ENCODE data around the gene ZBTB3.
"Not testable (repeated sequence)": the region's sequence is repeated elsewhere in the genome, so short reads cannot be mapped to it uniquely, and the experiment has no call there.

Gene ZBTB3

GRCh38 chr11:62757846-62758788 is 4.2 kb upstream of the ZBTB3 start:
- DNase-seq (ENCODE audit: low spot score) = no peak

GRCh38 chr11:62755086-62755615 is 1.2 kb upstream of the ZBTB3 start:
- no peak for DNase-seq (ENCODE audit: low spot score)

- no peak for DNase-seq (ENCODE audit: low spot score)
Measured at GRCh38 chr11:62752994-62753735, 795 bp downstream of the ZBTB3 start.

- no peak for DNase-seq (ENCODE audit: low spot score)
Measured at GRCh38 chr11:62752177-62752785, 1.7 kb downstream of the ZBTB3 start.

- not testable (repeated sequence) for DNase-seq (ENCODE audit: low spot score)
Measured at GRCh38 chr11:62749931-62750330, 4.0 kb downstream of the ZBTB3 start.

- no peak for DNase-seq (ENCODE audit: low spot score)
Measured at GRCh38 chr11:62747475-62748160, 6.3 kb downstream of the ZBTB3 start.

- no peak for DNase-seq (ENCODE audit: low spot score)
Measured at GRCh38 chr11:62737196-62737595, 16.8 kb downstream of the ZBTB3 start.

- no peak for DNase-seq (ENCODE audit: low spot score)
Measured at GRCh38 chr11:62732830-62733229, 21.1 kb downstream of the ZBTB3 start.

- not testable (repeated sequence) for DNase-seq (ENCODE audit: low spot score)
Measured at GRCh38 chr11:62730076-62730475, 23.9 kb downstream of the ZBTB3 start.

GRCh38 chr11:62728171-62728988 is 25.6 kb downstream of the ZBTB3 start, which contains the start of gene TTC9C:
Gene TTC9C (plus strand): TSS chr11:62728486. CDS start chr11:62728849, 363 bp downstream.
- peak; percentile 87 for DNase-seq (ENCODE audit: low spot score)

- peak; percentile 96 for DNase-seq (ENCODE audit: low spot score)
Measured at GRCh38 chr11:62727872-62728170, 26.1 kb downstream of the ZBTB3 start.

- peak; percentile 99 for DNase-seq (ENCODE audit: low spot score)
Measured at GRCh38 chr11:62727165-62727871, 26.6 kb downstream of the ZBTB3 start, which contains the start of gene HNRNPUL2. Gene HNRNPUL2 (minus strand): TSS chr11:62727457. CDS start chr11:62727156, 301 bp downstream.

GRCh38 chr11:62726915-62727164 is 27.1 kb downstream of the ZBTB3 start:
- DNase-seq (ENCODE audit: low spot score) = no peak

- DNase-seq (ENCODE audit: low spot score) = no peak
Measured at GRCh38 chr11:62726156-62726914, 27.6 kb downstream of the ZBTB3 start.

GRCh38 chr11:62725646-62726045 is 28.3 kb downstream of the ZBTB3 start:
- no peak for DNase-seq (ENCODE audit: low spot score)

- DNase-seq (ENCODE audit: low spot score) = no peak
Measured at GRCh38 chr11:62724171-62724570, 29.8 kb downstream of the ZBTB3 start.

- DNase-seq (ENCODE audit: low spot score) = no peak
Measured at GRCh38 chr11:62721994-62722393, 32.0 kb downstream of the ZBTB3 start.

GRCh38 chr11:62719302-62719978 is 34.5 kb downstream of the ZBTB3 start:
- DNase-seq (ENCODE audit: low spot score) = no peak

GRCh38 chr11:62716816-62717215 is 37.1 kb downstream of the ZBTB3 start:
- no peak for DNase-seq (ENCODE audit: low spot score)
